Measurements from ENCODE around the gene SMIM36. TPM values are rescaled to one million over a fixed set of nuclear protein-coding genes. Genes with fewer than 3 reads are reported as not detected.
"Not testable (repeated sequence)": the region's sequence is repeated elsewhere in the genome, so short reads cannot be mapped to it uniquely, and the experiment has no call there.

SMIM36 gene
- total RNA-seq, 2 experiments from 2014 or later: not detected

- Histone ChIP-seq H3K36me3 (ENCODE audit: insufficient read depth, low read length) (no peaks in the 10 kb centered on the region), H3K9me3 (ENCODE audit: low read length) (no peaks in the 10 kb centered on the region; the same call in 1 of the 2 replicates), H3K27ac (ENCODE audit: low read depth, low read length, poor library complexity, severe bottlenecking) (peak overlapping the region; percentile 93), H3K4me3 (ENCODE audit: low read depth, low read length, poor library complexity, severe bottlenecking) (peak overlapping the region; percentile 56), H3K4me1 (ENCODE audit: insufficient read depth, low read length, poor library complexity, severe bottlenecking) (peaks cover 71% of the 10 kb centered on the region), H3K9me2 (ENCODE audit: insufficient read depth, low read length) (no peaks in the 10 kb centered on the region), H4K20me1 (ENCODE audit: insufficient read depth, low read length) (no peaks in the 10 kb centered on the region), H3K79me2 (ENCODE audit: insufficient read depth, low read depth, low read length) (peaks cover 16% of the 10 kb centered on the region; the same call in 1 of the 2 replicates), H3K4me2 (ENCODE audit: low read length) (peak overlapping the region; percentile 68), H2AFZ (ENCODE audit: low read length) (peak overlapping the region; percentile 36; the same call in 1 of the 2 replicates)
- CTCF ChIA-PET (ENCODE audit: unreplicated experiment): no interaction called here
- DNase-seq (ENCODE audit: low spot score): peak; percentile 88
- intact Hi-C loops (cut with micrococcal nuclease; ENCODE audit: unreplicated experiment): loop anchor here (1.0 to 10.0 kb wide), 5 partner anchors 12 to 1407 kb away; partner anchors contain the start of genes C17orf67 and DGKE
- TF ChIP-seq EZH2phosphoT487 (IDR thresholded peaks at IDR 0.05; ENCODE audit: borderline replicate concordance, low read depth, low read length) (no peak), CTCF (conservative IDR thresholded peaks at IDR 0.05; ENCODE audit: low read length) (no peak)
- no TSS peak for BruUV-seq (replicated peaks)
- POLR2A ChIA-PET: interaction anchor here (0.6 to 1.6 kb wide), 4 partner anchors 9 to 53 kb away, joined by 3 to 13 read pairs (median 4); no protein-coding TSS in a partner anchor
Measured at GRCh38 chr17:55424893-55425540, 86.2 kb downstream of the SMIM36 start.

GRCh38 chr17:55423535-55423934, 87.7 kb downstream of the SMIM36 start:
- POLR2A ChIA-PET: interaction anchor here (0.7 to 1.7 kb wide), 6 partner anchors 10 to 314 kb away, joined by 3 to 17 read pairs (median 4); no protein-coding TSS in a partner anchor
- peaks cover 14% of the 10 kb centered on the region for H3K36me3 ChIP-seq (ENCODE audit: insufficient read depth, low read length)
- H3K4me3 ChIP-seq (ENCODE audit: low read depth, low read length, poor library complexity, severe bottlenecking): peak overlapping the region; percentile 56
- no TSS peak for BruUV-seq (replicated peaks)
- DNase-seq (ENCODE audit: low spot score): no peak
- no peak for TF ChIP-seq EZH2phosphoT487 (IDR thresholded peaks at IDR 0.05; ENCODE audit: borderline replicate concordance, low read depth, low read length)
- TF ChIP-seq CTCF (conservative IDR thresholded peaks at IDR 0.05; ENCODE audit: low read length): no peak
- H3K79me2 ChIP-seq (ENCODE audit: insufficient read depth, low read depth, low read length): peaks cover 31% of the 10 kb centered on the region
- CTCF ChIA-PET (ENCODE audit: unreplicated experiment): no interaction called here
- intact Hi-C loops (cut with micrococcal nuclease; ENCODE audit: unreplicated experiment): loop anchor here (5.0 to 10.0 kb wide), 4 partner anchors 256 to 1409 kb away; partner anchors contain the start of genes C17orf67 and DGKE
- peaks cover 14% of the 10 kb centered on the region for H4K20me1 ChIP-seq (ENCODE audit: insufficient read depth, low read length)
- H3K4me1 ChIP-seq (ENCODE audit: insufficient read depth, low read length, poor library complexity, severe bottlenecking): peaks cover 84% of the 10 kb centered on the region
- H3K9me3 ChIP-seq (ENCODE audit: low read length): no peaks in the 10 kb centered on the region
- H3K27ac ChIP-seq (ENCODE audit: low read depth, low read length, poor library complexity, severe bottlenecking): peak overlapping the region; percentile 93
- no peaks in the 10 kb centered on the region for H3K9me2 ChIP-seq (ENCODE audit: insufficient read depth, low read length)
- peak overlapping the region; percentile 68 for H3K4me2 ChIP-seq (ENCODE audit: low read length)
- peak overlapping the region; percentile 43; the same call in 1 of the 2 replicates for H2AFZ ChIP-seq (ENCODE audit: low read length)

- POLR2A ChIA-PET: interaction anchor here (0.9 to 1.7 kb wide), 4 partner anchors 11 to 315 kb away, joined by 4 to 17 read pairs (median 8); no protein-coding TSS in a partner anchor
- peaks cover 21% of the 10 kb centered on the region for H4K20me1 ChIP-seq (ENCODE audit: insufficient read depth, low read length)
- H3K9me2 ChIP-seq (ENCODE audit: insufficient read depth, low read length); H2AFZ ChIP-seq (ENCODE audit: low read length); H3K9me3 ChIP-seq (ENCODE audit: low read length); BruUV-seq (replicated peaks); CTCF ChIA-PET (ENCODE audit: unreplicated experiment); DNase-seq (ENCODE audit: low spot score): not testable (repeated sequence)
- peak overlapping the region; percentile 93 for H3K27ac ChIP-seq (ENCODE audit: low read depth, low read length, poor library complexity, severe bottlenecking)
- intact Hi-C loops (cut with micrococcal nuclease; ENCODE audit: unreplicated experiment): loop anchor here (5.0 to 10.0 kb wide), 4 partner anchors 255 to 1410 kb away; partner anchors contain the start of genes C17orf67 and DGKE
- H3K4me3 ChIP-seq (ENCODE audit: low read depth, low read length, poor library complexity, severe bottlenecking): peak overlapping the region; percentile 13
- H3K36me3 ChIP-seq (ENCODE audit: insufficient read depth, low read length): peaks cover 21% of the 10 kb centered on the region
- H3K4me2 ChIP-seq (ENCODE audit: low read length): peak overlapping the region; percentile 68
- H3K4me1 ChIP-seq (ENCODE audit: insufficient read depth, low read length, poor library complexity, severe bottlenecking): peaks cover 85% of the 10 kb centered on the region
- H3K79me2 ChIP-seq (ENCODE audit: insufficient read depth, low read depth, low read length): peaks cover 38% of the 10 kb centered on the region
Measured at GRCh38 chr17:55422828-55423164, 88.5 kb downstream of the SMIM36 start.
